22Rv1 (cell line): ENCODE data around the gene HEY2.

Experiments
- H3K27ac ChIP-seq: fragments of 450-650 bp; 2 replicates; pipeline ENCODE4 v1.5.1; 2017
- CTCF ChIP-seq: fragments of 450-650 bp; IDR thresholded peaks from 2 replicates; pipeline ENCODE4 v1.5.1; 2017; ENCODE audit warnings: mild to moderate bottlenecking
- ZFX ChIP-seq: fragments of 450-650 bp; IDR thresholded peaks from 2 replicates; pipeline ENCODE4 v1.6.1; 2017; ENCODE audit warnings: antibody characterized with exemption, borderline replicate concordance

Gene HEY2

GRCh38 chr6:125738276-125738675 lies 11.2 kb upstream of the HEY2 start:
- TF ChIP-seq CTCF (no peak), ZFX (no peak)
- H3K27ac ChIP-seq = no peak overlapping the region

- TF ChIP-seq ZFX (no peak), CTCF (no peak)
- no peak overlapping the region for H3K27ac ChIP-seq
Measured at GRCh38 chr6:125739364-125739763, 10.1 kb upstream of the HEY2 start.

GRCh38 chr6:125741336-125741735 lies 8.1 kb upstream of the HEY2 start:
- H3K27ac ChIP-seq = no peak overlapping the region
- TF ChIP-seq CTCF (no peak), ZFX (no peak)

DNA sequence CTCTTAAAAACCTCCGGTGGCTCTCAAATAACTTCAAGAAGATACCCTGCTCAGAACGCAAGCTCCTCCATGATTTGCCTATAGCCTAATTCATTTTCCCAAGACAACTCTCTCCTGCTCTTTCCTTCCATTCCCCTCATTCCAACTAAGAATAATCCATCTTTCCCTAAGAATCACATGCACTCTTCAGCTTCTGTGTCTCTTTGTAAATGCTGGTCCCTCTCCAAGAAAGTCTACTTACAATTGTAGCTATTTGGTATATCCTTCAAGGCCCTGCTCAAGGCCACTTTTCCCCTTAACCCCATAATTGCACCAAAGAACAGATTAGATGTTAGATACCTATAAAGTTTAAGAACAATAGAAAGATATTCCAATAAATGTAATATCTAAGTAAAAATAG lies 7.4 kb upstream of the HEY2 start:
- TF ChIP-seq CTCF (no peak), ZFX (no peak)
- H3K27ac ChIP-seq = no peak overlapping the region

DNA sequence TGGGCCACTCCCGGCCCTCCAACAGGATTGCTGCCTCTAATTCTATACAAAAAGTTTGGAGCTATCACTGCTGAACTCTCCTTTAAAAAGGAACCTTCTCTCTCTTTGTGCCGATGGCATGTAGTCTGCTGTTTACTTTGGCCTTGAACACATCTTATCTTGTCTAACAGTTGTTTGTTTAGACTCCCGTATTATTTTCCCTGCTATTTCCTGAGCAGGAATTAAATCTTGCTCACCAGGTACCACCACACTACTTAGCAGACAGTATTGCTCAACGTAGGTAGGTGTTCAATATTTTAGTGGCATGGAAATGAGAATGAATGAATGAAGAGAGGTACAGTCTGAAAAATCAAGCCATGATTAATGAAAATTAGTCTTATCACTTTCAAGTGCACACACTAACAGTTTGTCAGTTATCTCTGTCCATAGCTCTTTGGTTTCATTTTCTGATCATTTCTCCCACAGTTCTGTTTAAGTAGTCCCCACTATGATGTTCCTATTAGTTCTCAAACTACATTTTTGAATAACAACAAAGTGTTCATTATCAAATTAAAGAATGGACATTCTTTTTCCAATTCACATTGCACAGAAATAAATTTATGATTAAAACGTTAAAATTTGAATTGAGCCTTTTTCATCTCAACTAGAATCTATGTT lies 6.8 kb upstream of the HEY2 start:
- TF ChIP-seq CTCF (no peak), ZFX (no peak)
- no peak overlapping the region for H3K27ac ChIP-seq

DNA sequence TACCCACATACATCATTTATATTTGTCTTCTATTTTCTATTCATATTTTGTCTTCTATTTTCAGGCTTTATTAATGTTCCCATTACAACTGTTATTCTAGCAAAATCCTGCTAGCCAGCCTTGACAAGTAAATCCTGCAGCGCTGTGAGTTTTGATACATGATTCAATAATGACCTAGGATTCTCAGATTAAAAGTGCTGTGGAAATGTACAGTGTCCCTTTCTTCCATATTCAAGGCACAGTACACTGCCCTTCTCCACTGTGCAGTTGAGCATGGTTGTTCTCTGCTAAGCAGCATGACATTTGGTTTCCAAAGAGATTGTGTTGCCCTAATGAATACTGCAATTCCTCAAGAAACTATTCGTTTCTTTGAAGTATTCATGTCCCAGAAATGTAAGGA lies 5.8 kb upstream of the HEY2 start:
- no peak for TF ChIP-seq ZFX
- no peak for TF ChIP-seq CTCF
- no peak overlapping the region for H3K27ac ChIP-seq

DNA sequence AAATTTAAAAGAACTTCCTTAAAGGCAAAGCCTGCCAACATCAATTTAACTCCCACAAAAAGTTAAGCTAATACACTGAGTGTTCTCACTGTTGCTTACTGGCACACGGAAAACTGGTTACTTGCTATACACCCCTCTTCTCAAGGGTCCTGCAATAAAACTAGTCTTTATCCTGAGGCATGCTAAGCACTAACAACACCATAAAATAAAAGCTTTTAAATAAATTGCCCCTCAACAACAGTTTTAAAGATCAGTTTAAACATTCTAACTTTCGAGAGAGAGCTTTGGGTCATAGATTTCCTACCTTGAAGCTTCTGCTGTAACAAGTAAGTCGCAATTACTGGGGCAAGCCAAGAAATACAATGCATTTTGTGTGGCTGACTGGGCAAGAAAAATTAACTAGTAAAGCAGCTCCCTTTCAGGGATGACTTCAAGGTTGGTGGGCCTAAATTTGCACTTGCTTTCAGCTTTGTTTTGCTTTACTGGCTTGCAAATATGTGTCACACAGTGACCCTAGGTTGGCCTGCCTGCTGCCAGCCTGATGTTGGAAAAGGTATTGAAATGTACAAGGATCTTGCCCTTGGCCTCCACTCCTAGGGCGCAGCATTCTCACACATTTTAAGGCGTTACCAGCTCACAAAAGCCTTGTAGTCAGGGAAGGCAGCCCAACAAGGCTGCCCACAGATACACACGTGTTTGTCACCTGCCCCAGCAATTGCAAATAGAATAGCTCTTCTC lies 4.0 kb upstream of the HEY2 start:
- TF ChIP-seq CTCF = no peak
- H3K27ac ChIP-seq = no peak overlapping the region
